HEK293 (cell line): ENCODE results near the gene FOXK2.

Experiments
- CTCF ChIA-PET: fragments of 350-600 bp; formaldehyde crosslinking; extraction: SDS; loops from one replicate; lab custom pipeline; 2021; ENCODE audit warnings: antibody characterized with exemption; lab: Yijun Ruan, JAX
- POLR2A ChIA-PET: fragments of 300-600 bp; formaldehyde crosslinking; extraction: SDS; loops from one replicate; lab custom pipeline; 2020; ENCODE audit warnings: antibody characterized with exemption, inconsistent platforms; lab: Yijun Ruan, JAX
- H3K27ac ChIP-seq: fragments of 200-500 bp; sonication (Bioruptor generic); 2 replicates; pipeline ENCODE4 v1.5.1; 2014; ENCODE audit warnings: low read depth, low read length, control low read depth, inconsistent platforms; ENCODE audit errors: extremely low read depth
- H3K36me3 ChIP-seq, 2 experiments: fragments of 200-500 bp in 1 of 2; sonication (Bioruptor generic) in 1 of 2; 1 replicate in 1 of 2; 2 replicates in 1 of 2; pipeline ENCODE4 v1.5.1; 2014 to 2017; ENCODE audit warnings: inconsistent platforms in 2 of 2, low read length in 2 of 2; ENCODE audit not compliant: control insufficient read depth in 2 of 2, insufficient read depth in 1 of 2
- H3K4me1 ChIP-seq: fragments of 200-500 bp; sonication (Bioruptor generic); 2 replicates; pipeline ENCODE4 v1.5.1; 2014; ENCODE audit warnings: mild to moderate bottlenecking, low read length, inconsistent platforms; ENCODE audit not compliant: control insufficient read depth, insufficient read depth
- H3K4me3 ChIP-seq: 2 replicates; pipeline ENCODE4 v1.5.1; 2011; ENCODE audit warnings: low read depth, mild to moderate bottlenecking, control low read depth, low read length, moderate library complexity
- H3K9me3 ChIP-seq: fragments of 200-500 bp; sonication (Bioruptor generic); 2 replicates; pipeline ENCODE4 v1.5.1; 2014; ENCODE audit warnings: low read depth, low read length, inconsistent platforms; ENCODE audit not compliant: control insufficient read depth, insufficient read depth
- GLI2 ChIP-seq: fragments of 450-650 bp; formaldehyde crosslinking; IDR thresholded peaks from 2 replicates; pipeline ENCODE4; 2017; ENCODE audit warnings: missing biosample characterization, missing genetic modification characterization, low read depth, borderline replicate concordance
- INSM2 ChIP-seq: fragments of 450-650 bp; formaldehyde crosslinking; IDR thresholded peaks from 2 replicates; pipeline ENCODE4 v1.5.1; 2016; ENCODE audit warnings: missing biosample characterization, missing genetic modification characterization
- KLF9 ChIP-seq: fragments of 450-650 bp; formaldehyde crosslinking; IDR thresholded peaks from 2 replicates; pipeline ENCODE4 v1.5.1; 2016; ENCODE audit warnings: missing biosample characterization, missing genetic modification characterization, low read depth
- PRDM10 ChIP-seq: fragments of 450-650 bp; formaldehyde crosslinking; IDR thresholded peaks from 2 replicates; pipeline ENCODE4 v1.5.1; 2016; ENCODE audit warnings: missing biosample characterization, missing genetic modification characterization
- PRDM6 ChIP-seq: fragments of 450-650 bp; formaldehyde crosslinking; IDR thresholded peaks from 2 replicates; pipeline ENCODE4 v1.5.1; 2017; ENCODE audit warnings: missing biosample characterization, missing genetic modification characterization
- SETDB1 ChIP-seq: IDR thresholded peaks from one replicate; pipeline ENCODE4 v1.6.1; 2017; ENCODE audit warnings: mild to moderate bottlenecking, low read length, moderate library complexity, mixed read lengths; ENCODE audit not compliant: insufficient read length
- TSHZ1 ChIP-seq: fragments of 450-650 bp; formaldehyde crosslinking; IDR thresholded peaks from 2 replicates; pipeline ENCODE4 v1.5.1; 2016; ENCODE audit warnings: missing biosample characterization, missing genetic modification characterization, borderline replicate concordance
- WT1 ChIP-seq: fragments of 450-650 bp; formaldehyde crosslinking; IDR thresholded peaks from 2 replicates; pipeline ENCODE4 v1.5.1; 2016; ENCODE audit warnings: missing biosample characterization, missing genetic modification characterization
- ZNF23 ChIP-seq: fragments of 450-650 bp; formaldehyde crosslinking; IDR thresholded peaks from 2 replicates; pipeline ENCODE4 v1.5.1; 2016; ENCODE audit warnings: missing biosample characterization, missing genetic modification characterization, borderline replicate concordance
- ZNF391 ChIP-seq: fragments of 450-650 bp; formaldehyde crosslinking; IDR thresholded peaks from 2 replicates; pipeline ENCODE4 v1.5.1; 2016; ENCODE audit warnings: low read depth, missing biosample characterization, missing genetic modification characterization, borderline replicate concordance
- ZNF394 ChIP-seq: fragments of 450-650 bp; formaldehyde crosslinking; IDR thresholded peaks from 2 replicates; pipeline ENCODE4 v1.5.1; 2016; ENCODE audit warnings: missing biosample characterization, missing genetic modification characterization, mild to moderate bottlenecking, moderate library complexity, borderline replicate concordance
- ZNF48 ChIP-seq: fragments of 450-650 bp; formaldehyde crosslinking; IDR thresholded peaks from 2 replicates; pipeline ENCODE4 v1.5.1; 2016; ENCODE audit warnings: missing biosample characterization, missing genetic modification characterization
- ZNF677 ChIP-seq: fragments of 450-650 bp; IDR thresholded peaks from 2 replicates; pipeline ENCODE4 v1.5.0; 2018; ENCODE audit warnings: missing biosample characterization, mild to moderate bottlenecking, missing genetic modification characterization, moderate library complexity
- ZNF747 ChIP-seq: fragments of 450-650 bp; formaldehyde crosslinking; IDR thresholded peaks from 2 replicates; pipeline ENCODE4 v1.5.1; 2016; ENCODE audit warnings: missing biosample characterization, missing genetic modification characterization
- ZNF776 ChIP-seq: fragments of 450-650 bp; formaldehyde crosslinking; IDR thresholded peaks from 2 replicates; pipeline ENCODE4 v1.5.0; 2017; ENCODE audit warnings: missing biosample characterization, missing genetic modification characterization, borderline replicate concordance

The FOXK2 gene

GRCh38 chr17:82601447-82602000 lies 82.0 kb downstream of the FOXK2 start:
- TF ChIP-seq PRDM6 (no peak), TSHZ1 (tag by site-specific recombination) (no peak), ZNF391 (tag by site-specific recombination) (no peak), ZNF776 (no peak), ZNF677 (tag by site-specific recombination) (no peak), PRDM10 (no peak), ZNF747 (tag by site-specific recombination) (no peak), WT1 (tag by site-specific recombination) (no peak), INSM2 (tag by site-specific recombination) (no peak), SETDB1 (no peak), GLI2 (no peak), KLF9 (tag by site-specific recombination) (no peak), ZNF394 (tag by site-specific recombination) (no peak), ZNF48 (tag by site-specific recombination) (no peak), ZNF23 (tag by site-specific recombination) (no peak)
- TF ChIP-seq, all 188 proteins: peak for 0
- ChIA-PET POLR2A (no interaction called here), CTCF (no interaction called here)
- Histone ChIP-seq H3K27ac (no peak overlapping the region), H3K36me3 (peaks cover 40 to 96% of the 10 kb centered on the region in 2 experiments), H3K9me3 (no peaks in the 10 kb centered on the region), H3K4me1 (no peaks in the 10 kb centered on the region), H3K4me3 (no peak overlapping the region)
